ENCODE data around the gene WDR36. TPM values are rescaled to one million over a fixed set of nuclear protein-coding genes. Genes with fewer than 3 reads are reported as not detected.

WDR36 gene
- total and polyA plus RNA-seq, 10 of the 15 experiments (the other 5 are each of a cell fraction or from before 2014, with no cell fraction given), result 13.3 to 61.8 (median 47.0) TPM

DNA sequence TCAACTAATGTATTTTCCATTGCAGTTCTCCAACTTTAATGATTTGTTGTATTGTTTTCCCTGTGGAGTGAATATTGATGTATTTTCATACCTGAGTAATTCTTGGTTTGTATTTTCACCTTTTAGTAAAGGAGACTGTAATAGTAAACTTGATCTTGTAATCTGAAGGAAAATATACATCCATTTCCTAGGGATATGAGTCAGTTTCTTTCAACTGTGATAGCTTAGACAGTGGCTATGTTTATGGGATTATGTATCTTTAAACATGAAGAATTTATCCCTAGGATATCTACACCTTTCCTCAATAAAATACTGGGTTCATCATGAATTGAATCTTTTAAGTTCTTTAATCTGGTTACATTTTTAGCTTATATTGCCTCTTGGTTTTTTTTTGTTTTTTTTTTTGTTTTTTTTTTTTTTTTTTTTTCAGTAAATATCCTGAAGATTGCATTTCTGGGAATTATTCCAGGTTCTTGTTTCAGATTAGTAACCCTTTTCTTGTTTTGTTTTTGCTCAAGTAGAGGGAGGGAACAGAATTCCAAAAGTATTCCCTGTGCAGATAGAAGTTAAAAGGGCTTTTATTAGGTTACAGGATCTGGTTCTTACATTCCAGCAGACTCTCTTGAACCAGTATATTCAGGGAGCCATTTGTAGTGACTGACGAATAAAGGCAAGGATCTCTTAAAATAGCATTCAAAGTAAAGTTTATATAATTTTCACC, 7.1 kb downstream of the WDR36 start:
- intact Hi-C loops (cut with micrococcal nuclease; ENCODE audit: unreplicated experiment) (no loop called here), in situ Hi-C loops (cut with MboI) (loop anchor here (10.0 kb wide), 1 partner anchor 344 kb away; no protein-coding TSS in a partner anchor)
- ATAC-seq (no peak), DNase-seq (ENCODE audit: low read depth, low spot score) (no peak), FAIRE-seq (no peak)
- RAD21 ChIA-PET (ENCODE audit: unreplicated experiment), result no interaction called here
- Histone ChIP-seq H3K4me3 (no peak overlapping the region), H3K27me3 (replicated peaks in 1 of 2; ENCODE audit: control insufficient read depth in 2 of 2, insufficient read depth in 2 of 2, low read length in 1 of 2) (no peaks in the 10 kb centered on the region), H3K4me2 (ENCODE audit: control insufficient read depth, insufficient read depth) (no peak overlapping the region), H3K9me3 (replicated peaks; ENCODE audit: control insufficient read depth, insufficient read depth, low read length) (no peaks in the 10 kb centered on the region), H3K36me3 (ENCODE audit: control insufficient read depth in 2 of 2, insufficient read depth in 2 of 2, low read length in 1 of 2) (peaks cover 4 to 17% of the 10 kb centered on the region in 2 experiments), H3K27ac (ENCODE audit: control insufficient read depth, insufficient read depth) (no peak overlapping the region), H2AFZ (ENCODE audit: control insufficient read depth, low read depth, low read length) (no peak overlapping the region), H3K79me2 (ENCODE audit: control insufficient read depth, insufficient read depth, low read length) (peaks cover 28% of the 10 kb centered on the region), H4K20me1 (ENCODE audit: control insufficient read depth, insufficient read depth) (no peaks in the 10 kb centered on the region), H3K9ac (ENCODE audit: control insufficient read depth, insufficient read depth, low read length) (no peak overlapping the region), H3K4me1 (ENCODE audit: control insufficient read depth, insufficient read depth, low read length) (no peaks in the 10 kb centered on the region)
- SMC1A ChIA-PET (ENCODE audit: uncharacterized antibody, unreplicated experiment), result interaction anchor here (0.7 kb wide), 1 partner anchor 258 kb away, joined by 3 read pairs; no protein-coding TSS in a partner anchor
- CTCF ChIA-PET, result interaction anchor here (0.7 kb wide), 1 partner anchor 447 kb away, joined by 4 read pairs; no protein-coding TSS in a partner anchor
- 48% methylated on average over 1 of the region's 1 CpG for WGBS (ENCODE audit: insufficient coverage, insufficient replicate concordance, low lambda C conversion rate, missing lambda C conversion rate)
- POLR2A ChIA-PET, result no interaction called here
- BruUV-seq (replicated peaks), result no TSS peak
- no peak for TF ChIP-seq TBL1XR1 (IDR thresholded peaks at IDR 0.05; ENCODE audit: low read depth, low read length)
- no peak for TF ChIP-seq MEF2B (IDR thresholded peaks at IDR 0.05; ENCODE audit: partially characterized antibody, poor library complexity, severe bottlenecking)
- TF ChIP-seq CREB1 (IDR thresholded peaks at IDR 0.05; ENCODE audit: low read depth), result no peak
- no peak for TF ChIP-seq HDAC2 (IDR thresholded peaks at IDR 0.05)
- TF ChIP-seq SPI1 (IDR thresholded peaks at IDR 0.05; ENCODE audit: borderline replicate concordance, insufficient read depth, low read depth, low read length), result no peak
- no peak for TF ChIP-seq ZNF384 (IDR thresholded peaks at IDR 0.05; ENCODE audit: borderline replicate concordance, low read depth, low read length)
- no peak for TF ChIP-seq SMAD1 (IDR thresholded peaks at IDR 0.05; ENCODE audit: low read depth, partially characterized antibody)
- no peak for TF ChIP-seq EP300 (IDR thresholded peaks at IDR 0.05; ENCODE audit: borderline replicate concordance in 1 of 2, control insufficient read depth in 1 of 2, low read depth in 2 of 2, low read length in 2 of 2)
- no peak for TF ChIP-seq RELA (IDR thresholded peaks at IDR 0.05; ENCODE audit: borderline replicate concordance, partially characterized antibody)
- TF ChIP-seq EZH2 (IDR thresholded peaks at IDR 0.05; ENCODE audit: borderline replicate concordance, control insufficient read depth, low read depth, low read length), result no peak
- TF ChIP-seq YY1 (IDR thresholded peaks at IDR 0.05; ENCODE audit: low read depth, low read length), result no peak
- TF ChIP-seq, protein P1, sequence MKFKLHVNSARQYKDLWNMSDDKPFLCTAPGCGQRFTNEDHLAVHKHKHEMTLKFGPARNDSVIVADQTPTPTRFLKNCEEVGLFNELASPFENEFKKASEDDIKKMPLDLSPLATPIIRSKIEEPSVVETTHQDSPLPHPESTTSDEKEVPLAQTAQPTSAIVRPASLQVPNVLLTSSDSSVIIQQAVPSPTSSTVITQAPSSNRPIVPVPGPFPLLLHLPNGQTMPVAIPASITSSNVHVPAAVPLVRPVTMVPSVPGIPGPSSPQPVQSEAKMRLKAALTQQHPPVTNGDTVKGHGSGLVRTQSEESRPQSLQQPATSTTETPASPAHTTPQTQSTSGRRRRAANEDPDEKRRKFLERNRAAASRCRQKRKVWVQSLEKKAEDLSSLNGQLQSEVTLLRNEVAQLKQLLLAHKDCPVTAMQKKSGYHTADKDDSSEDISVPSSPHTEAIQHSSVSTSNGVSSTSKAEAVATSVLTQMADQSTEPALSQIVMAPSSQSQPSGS (IDR thresholded peaks at IDR 0.05; ENCODE audit: low read length), result no peak
- TF ChIP-seq TCF12 (IDR thresholded peaks at IDR 0.05; ENCODE audit: low read depth, low read length), result no peak

Measured in GM12878 (cell line).